Osteocyte (in vitro differentiated cells): Measurements from ENCODE around the gene C1RL. TPM values are rescaled to one million over a fixed set of nuclear protein-coding genes. Genes with fewer than 3 reads are reported as not detected.
A peak's percentile ranks its signal among the peaks of the same experiment; 100 is the strongest.

Source experiments
- DNase-seq: peaks from one replicate; pipeline ENCODE4 v3.0.0; 2021; ENCODE audit warnings: mixed read lengths; ENCODE audit not compliant: unreplicated experiment; ENCODE audit errors: extremely low spot score
- H3K27ac Mint-ChIP-seq: one replicate; pipeline ENCODE4 v1.8.0; 2021; ENCODE audit warnings: mild to moderate bottlenecking, mixed read lengths; ENCODE audit not compliant: unreplicated experiment
- H3K27me3 Mint-ChIP-seq: one replicate; pipeline ENCODE4 v1.8.0; 2021; ENCODE audit warnings: mixed read lengths; ENCODE audit not compliant: unreplicated experiment
- H3K36me3 Mint-ChIP-seq: one replicate; pipeline ENCODE4 v1.8.0; 2021; ENCODE audit warnings: mixed read lengths; ENCODE audit not compliant: unreplicated experiment
- H3K4me1 Mint-ChIP-seq: one replicate; pipeline ENCODE4 v1.8.0; 2021; ENCODE audit warnings: mixed read lengths; ENCODE audit not compliant: unreplicated experiment
- H3K4me3 Mint-ChIP-seq: one replicate; pipeline ENCODE4 v1.8.0; 2021; ENCODE audit warnings: mild to moderate bottlenecking, moderate library complexity, mixed read lengths; ENCODE audit not compliant: unreplicated experiment
- H3K9me3 Mint-ChIP-seq: one replicate; pipeline ENCODE4 v1.8.0; 2021; ENCODE audit warnings: mixed read lengths; ENCODE audit not compliant: unreplicated experiment
- total RNA-seq: library from RNA; stranded (reverse); gene quantifications from 2 replicates; pipeline ENCODE4 v1.2.1, GENCODE V29; 2021
- TF ChIP-seq, protein P1 (sequence below): fragments of 200-600 bp; sonication (generic); IDR thresholded peaks from 2 replicates; pipeline ENCODE4 v1.5.0; 2021; ENCODE audit warnings: antibody characterized with exemption, mild to moderate bottlenecking, moderate library complexity

The C1RL gene
- total RNA-seq, 1 donor from 2014 or later: 22.3 TPM

- TF ChIP-seq, protein P1, sequence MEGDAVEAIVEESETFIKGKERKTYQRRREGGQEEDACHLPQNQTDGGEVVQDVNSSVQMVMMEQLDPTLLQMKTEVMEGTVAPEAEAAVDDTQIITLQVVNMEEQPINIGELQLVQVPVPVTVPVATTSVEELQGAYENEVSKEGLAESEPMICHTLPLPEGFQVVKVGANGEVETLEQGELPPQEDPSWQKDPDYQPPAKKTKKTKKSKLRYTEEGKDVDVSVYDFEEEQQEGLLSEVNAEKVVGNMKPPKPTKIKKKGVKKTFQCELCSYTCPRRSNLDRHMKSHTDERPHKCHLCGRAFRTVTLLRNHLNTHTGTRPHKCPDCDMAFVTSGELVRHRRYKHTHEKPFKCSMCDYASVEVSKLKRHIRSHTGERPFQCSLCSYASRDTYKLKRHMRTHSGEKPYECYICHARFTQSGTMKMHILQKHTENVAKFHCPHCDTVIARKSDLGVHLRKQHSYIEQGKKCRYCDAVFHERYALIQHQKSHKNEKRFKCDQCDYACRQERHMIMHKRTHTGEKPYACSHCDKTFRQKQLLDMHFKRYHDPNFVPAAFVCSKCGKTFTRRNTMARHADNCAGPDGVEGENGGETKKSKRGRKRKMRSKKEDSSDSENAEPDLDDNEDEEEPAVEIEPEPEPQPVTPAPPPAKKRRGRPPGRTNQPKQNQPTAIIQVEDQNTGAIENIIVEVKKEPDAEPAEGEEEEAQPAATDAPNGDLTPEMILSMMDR: no peak
- H3K27ac Mint-ChIP-seq: no peak overlapping the region
- H3K27me3 Mint-ChIP-seq: peaks cover 3% of the 10 kb centered on the region
- H3K36me3 Mint-ChIP-seq: peaks cover 6% of the 10 kb centered on the region
- H3K4me1 Mint-ChIP-seq: peaks cover 2% of the 10 kb centered on the region
- H3K9me3 Mint-ChIP-seq: no peaks in the 10 kb centered on the region
- H3K4me3 Mint-ChIP-seq: no peak overlapping the region
- no peak for DNase-seq
Observed at GRCh38 chr12:7137908-7138307, 28.9 kb upstream of the C1RL start.

DNA sequence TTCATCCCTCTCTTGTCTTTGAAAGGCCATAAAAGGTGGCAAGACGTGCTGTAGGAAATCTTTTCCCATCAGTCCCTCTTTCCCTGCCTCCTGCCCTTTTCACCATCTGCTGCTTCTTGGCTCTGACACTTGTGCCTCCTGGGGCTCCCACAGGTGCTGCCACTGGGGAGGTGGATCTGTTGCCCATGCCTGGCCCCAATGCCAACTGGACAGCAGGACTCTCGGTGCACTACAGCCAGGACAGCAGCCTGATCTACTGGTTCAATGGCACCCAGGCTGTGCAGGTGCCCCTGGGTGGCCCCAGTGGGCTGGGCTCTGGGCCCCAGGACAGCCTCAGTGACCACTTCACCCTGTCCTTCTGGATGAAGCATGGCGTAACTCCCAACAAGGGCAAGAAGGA, 27.7 kb upstream of the C1RL start:
- H3K27ac Mint-ChIP-seq: no peak overlapping the region
- no peaks in the 10 kb centered on the region for H3K4me1 Mint-ChIP-seq
- peaks cover 3% of the 10 kb centered on the region for H3K27me3 Mint-ChIP-seq
- H3K4me3 Mint-ChIP-seq: no peak overlapping the region
- no peak for DNase-seq
- H3K9me3 Mint-ChIP-seq: no peaks in the 10 kb centered on the region
- TF ChIP-seq, protein P1: no peak
- H3K36me3 Mint-ChIP-seq: peaks cover 2% of the 10 kb centered on the region

- TF ChIP-seq, protein P1: no peak
- H3K36me3 Mint-ChIP-seq: no peaks in the 10 kb centered on the region
- no peaks in the 10 kb centered on the region for H3K9me3 Mint-ChIP-seq
- DNase-seq: no peak
- no peak overlapping the region for H3K4me3 Mint-ChIP-seq
- H3K27ac Mint-ChIP-seq: no peak overlapping the region
- H3K27me3 Mint-ChIP-seq: peaks cover 3% of the 10 kb centered on the region
- peaks cover 2% of the 10 kb centered on the region for H3K4me1 Mint-ChIP-seq
Observed at GRCh38 chr12:7136071-7136470, 27.1 kb upstream of the C1RL start.

GRCh38 chr12:7134396-7135166, 25.6 kb upstream of the C1RL start:
- H3K27me3 Mint-ChIP-seq: peaks cover 3% of the 10 kb centered on the region
- TF ChIP-seq, protein P1: no peak
- H3K4me1 Mint-ChIP-seq: peaks cover 15% of the 10 kb centered on the region
- no peak overlapping the region for H3K4me3 Mint-ChIP-seq
- H3K27ac Mint-ChIP-seq: no peak overlapping the region
- H3K9me3 Mint-ChIP-seq: no peaks in the 10 kb centered on the region
- H3K36me3 Mint-ChIP-seq: no peaks in the 10 kb centered on the region
- no peak for DNase-seq

DNA sequence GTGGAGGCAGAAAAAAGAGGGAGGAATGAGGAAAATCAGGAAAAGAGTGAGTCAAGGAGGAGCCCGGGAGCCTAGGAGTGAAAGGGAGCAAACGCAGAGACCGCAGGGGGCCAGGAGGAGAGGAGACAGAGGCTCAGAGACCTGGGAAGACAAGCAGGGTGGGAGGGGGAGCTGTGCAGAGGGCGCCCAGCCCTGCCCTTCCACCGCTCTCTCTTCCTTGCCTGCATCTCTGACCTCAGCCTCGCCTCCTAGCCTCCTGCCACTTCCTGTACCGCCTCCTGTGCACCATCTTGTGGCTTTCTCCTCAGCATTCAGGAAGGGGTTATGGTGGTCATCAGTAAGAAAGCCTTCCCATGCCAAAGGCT, 22.5 kb upstream of the C1RL start:
- Mint-ChIP-seq H3K27ac (no peak overlapping the region), H3K36me3 (peaks cover 4% of the 10 kb centered on the region), H3K27me3 (peaks cover 16% of the 10 kb centered on the region), H3K9me3 (no peaks in the 10 kb centered on the region), H3K4me1 (peaks cover 24% of the 10 kb centered on the region), H3K4me3 (peak overlapping the region; percentile 75)
- TF ChIP-seq, protein P1: no peak
- no peak for DNase-seq
